Lung (tissue), 12 donors: ENCODE results near the gene PABPN1. TPM values are rescaled to one million over a fixed set of nuclear protein-coding genes. Genes with fewer than 3 reads are reported as not detected.

Source experiments
- ATAC-seq: fragments of 200-7000 bp; cut with Tn5 transposase; one replicate; pipeline ENCODE4 v1.9.1; 2020; ENCODE audit warnings: moderate number of reproducible peaks; ENCODE audit not compliant: insufficient read depth, low FRiP score
- DNase-seq, 3 donors: peaks; one replicate each; pipeline ENCODE4 v3.0.0-alpha.2; 2013 to 2017
- H3K27ac ChIP-seq, 2 donors: one replicate each; pipeline ENCODE4 v1.5.1; 2013; ENCODE audit warnings: mild to moderate bottlenecking in 2 of 2, moderate library complexity in 2 of 2, control low read depth in 1 of 2, inconsistent platforms in 1 of 2, low read depth in 1 of 2, low read length in 1 of 2
- H3K27me3 ChIP-seq, 3 donors: one replicate each; pipeline ENCODE4 v1.5.1; 2013; ENCODE audit warnings: low read length in 2 of 3; ENCODE audit not compliant: control insufficient read depth in 3 of 3, insufficient read depth in 3 of 3
- H3K36me3 ChIP-seq, 4 donors: one replicate each; pipeline ENCODE4 v1.5.1; 2013; ENCODE audit warnings: low read length in 4 of 4, mild to moderate bottlenecking in 1 of 4, moderate library complexity in 1 of 4; ENCODE audit not compliant: control insufficient read depth in 4 of 4, insufficient read depth in 4 of 4
- H3K4me1 ChIP-seq, 5 donors: one replicate each; pipeline ENCODE4 v1.5.1; 2013; ENCODE audit warnings: low read length in 5 of 5, mild to moderate bottlenecking in 2 of 5, moderate library complexity in 1 of 5; ENCODE audit not compliant: control insufficient read depth in 5 of 5, insufficient read depth in 5 of 5
- H3K4me3 ChIP-seq: one replicate; pipeline ENCODE4 v1.5.1; 2013; ENCODE audit warnings: mild to moderate bottlenecking, control low read depth, moderate library complexity
- H3K9ac ChIP-seq, 2 donors: one replicate each; pipeline ENCODE4 v1.5.1; 2013; ENCODE audit warnings: low read length in 2 of 2, control low read depth in 1 of 2; ENCODE audit not compliant: insufficient read depth in 1 of 2
- H3K9me3 ChIP-seq, 4 donors: one replicate each; pipeline ENCODE4 v1.5.1; 2013; ENCODE audit warnings: low read length in 3 of 4, mild to moderate bottlenecking in 1 of 4, moderate library complexity in 1 of 4; ENCODE audit not compliant: control insufficient read depth in 4 of 4, insufficient read depth in 3 of 4
- CTCF ChIP-seq: IDR thresholded peaks from 2 replicates; pipeline ENCODE4 v1.5.1; 2012; ENCODE audit warnings: mild to moderate bottlenecking; ENCODE audit errors: control extremely low read depth, extremely low read depth
- WGBS, 2 donors: extraction: QIAGEN DNeasy Blood & Tissue Kit; methylation state at CpG; one replicate each; pipeline ENCODE4 v1.1.7; 2013; 5-methylcytosine and 5-hydroxymethylcytosine counted together
- polyA plus RNA-seq, 2 donors: library from polyadenylated mRNA; stranded (reverse); fragments of 200-250 nt; gene quantifications; one replicate each; pipeline ENCODE4 v1.2.1, GENCODE V29; 2013
- total RNA-seq, 2 donors: library from RNA; depleted of rRNA in 1 of 2; stranded (reverse); fragments of >200 nt in 1 of 2; gene quantifications; one replicate each; pipeline ENCODE4 v1.2.1, GENCODE V29; 2014 to 2021
- donor health status: control.
- donor health status: control.
- donor health status: Bipolar disorder and iron deficiency.
- donor health status: healthy.
- donor health status: DM: yes; HTN: yes; CAD: no.

Gene PABPN1
- total and polyA plus RNA-seq, 4 donors = 66.0 to 183 (median 103) TPM

GRCh38 chr14:23339506-23340268, 18.4 kb downstream of the PABPN1 start:
- no peak for DNase-seq
- no peak overlapping the region for H3K4me3 ChIP-seq
- H3K27me3 ChIP-seq = no peaks in the 10 kb centered on the region
- H3K9me3 ChIP-seq = no peaks in the 10 kb centered on the region
- no peaks in the 10 kb centered on the region for H3K4me1 ChIP-seq
- no peak overlapping the region for H3K9ac ChIP-seq
- 85 to 87% methylated on average over 1 of the region's 1 CpG for WGBS, 2 donors
- no peak overlapping the region for H3K27ac ChIP-seq
- H3K36me3 ChIP-seq = no peaks in the 10 kb centered on the region
- no peak for ATAC-seq
- no peak for TF ChIP-seq CTCF

DNA sequence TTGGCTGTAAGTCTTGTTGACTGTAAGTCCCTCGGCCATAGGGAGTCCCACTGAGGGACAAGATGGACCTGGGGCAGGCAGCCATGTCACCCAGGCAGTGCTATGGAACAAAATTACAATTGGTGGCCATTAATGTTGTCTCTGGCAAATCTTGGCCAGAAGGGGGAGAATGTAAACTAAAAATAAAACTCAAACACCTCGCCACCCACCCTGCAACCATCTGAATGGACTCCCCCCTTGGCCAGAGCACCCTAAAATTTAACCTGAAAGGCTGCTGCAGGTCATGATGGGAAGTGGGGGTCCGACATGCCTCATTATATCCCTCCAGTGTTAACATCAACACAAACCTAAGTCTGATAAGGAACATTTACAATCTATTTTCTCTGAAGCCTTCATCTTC, 23.2 kb downstream of the PABPN1 start:
- no peak for TF ChIP-seq CTCF
- WGBS, 2 donors = 63 to 74% methylated on average over 3 of the region's 3 CpGs
- no peak overlapping the region for H3K27ac ChIP-seq
- DNase-seq (no peak), ATAC-seq (no peak)
- H3K36me3 ChIP-seq = peaks cover 0 to 2% (median 0%) of the 10 kb centered on the region in 4 donors
- H3K4me1 ChIP-seq = no peaks in the 10 kb centered on the region
- no peaks in the 10 kb centered on the region for H3K9me3 ChIP-seq
- H3K9ac ChIP-seq = no peak overlapping the region
- no peak overlapping the region for H3K4me3 ChIP-seq
- H3K27me3 ChIP-seq = no peaks in the 10 kb centered on the region

DNA sequence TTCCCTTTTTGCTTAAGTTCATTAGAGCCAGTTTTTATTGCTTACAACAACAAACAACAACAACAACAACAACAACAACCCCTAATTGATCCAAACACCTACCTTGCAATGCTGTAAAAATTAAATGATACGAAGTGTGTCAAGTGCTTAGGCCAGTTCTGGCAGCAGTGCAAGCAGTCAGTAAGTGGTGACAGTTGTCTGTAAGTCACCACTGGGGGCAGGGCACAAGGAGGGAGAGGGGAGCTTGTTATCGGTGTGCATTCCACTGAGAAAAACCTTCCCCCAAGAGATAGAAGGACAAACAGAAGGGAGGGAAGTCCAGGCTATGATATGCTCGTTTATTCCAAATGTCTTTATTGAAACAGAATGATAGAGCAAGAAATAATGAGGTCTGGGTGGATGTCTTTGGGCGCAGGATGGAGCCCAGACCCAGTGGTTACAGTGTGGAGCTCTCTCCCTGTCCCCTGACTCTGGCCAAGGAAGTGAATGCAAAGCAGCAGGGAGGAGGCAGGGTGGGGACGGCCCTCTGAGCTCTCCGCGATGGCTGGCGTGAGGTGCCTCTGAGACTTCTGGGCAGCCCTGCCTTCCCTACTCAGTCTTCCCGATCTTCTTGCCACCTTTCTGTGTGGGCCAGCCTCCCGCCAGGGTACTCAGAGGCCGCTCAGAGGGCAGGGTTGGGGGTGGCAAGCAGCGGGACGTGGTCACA, 24.9 kb downstream of the PABPN1 start:
- Histone ChIP-seq H3K36me3 (peaks cover 0 to 2% (median under 1%) of the 10 kb centered on the region in 4 donors), H3K4me3 (no peak overlapping the region), H3K4me1 (no peaks in the 10 kb centered on the region), H3K9me3 (no peaks in the 10 kb centered on the region), H3K27me3 (no peaks in the 10 kb centered on the region), H3K27ac (no peak overlapping the region), H3K9ac (no peak overlapping the region)
- TF ChIP-seq CTCF = no peak
- WGBS, 2 donors = 86 to 90% methylated on average over 13 of the region's 13 CpGs
- no peak for DNase-seq
- ATAC-seq = no peak
